Left hindlimb (tissue), 1 donor: ENCODE measurements around the gene TTI1.

Experiments used
- DNase-seq: peaks from one replicate; pipeline ENCODE4 v3.0.0-alpha.2; 2018

Gene TTI1

DNA sequence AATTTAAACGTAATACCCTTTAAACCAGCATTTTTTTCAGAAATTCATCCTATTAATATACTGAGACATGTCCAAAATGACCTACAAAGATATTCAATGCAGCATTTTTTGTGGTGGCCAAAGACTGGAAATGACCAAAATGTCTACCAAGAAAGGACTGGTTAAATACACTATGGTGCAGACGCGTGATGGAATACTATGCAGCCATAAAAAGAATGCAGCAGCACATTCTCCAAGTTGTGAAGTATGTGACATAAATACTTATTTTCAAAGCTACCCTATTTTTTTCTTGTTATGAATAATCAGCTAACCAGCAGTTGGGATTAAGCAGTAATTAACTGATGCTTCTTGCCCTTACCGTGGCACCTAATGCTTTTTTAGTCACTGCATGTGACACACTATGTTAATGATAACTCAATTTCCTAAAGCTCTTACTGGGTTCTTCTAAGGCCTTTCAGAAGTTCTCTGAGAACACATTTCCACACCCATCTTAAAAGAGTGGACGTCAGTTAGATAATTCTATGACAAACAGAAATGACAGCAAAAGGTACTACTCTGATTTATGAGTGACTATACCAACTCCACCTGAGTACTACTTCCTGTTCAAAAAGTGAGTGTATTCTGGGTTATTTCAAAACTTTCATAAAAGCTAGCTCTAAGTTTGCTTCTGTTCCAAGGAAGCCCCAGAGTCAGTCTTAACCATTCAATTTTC lies 24.9 kb downstream of the TTI1 start:
- DNase-seq = no peak

DNA sequence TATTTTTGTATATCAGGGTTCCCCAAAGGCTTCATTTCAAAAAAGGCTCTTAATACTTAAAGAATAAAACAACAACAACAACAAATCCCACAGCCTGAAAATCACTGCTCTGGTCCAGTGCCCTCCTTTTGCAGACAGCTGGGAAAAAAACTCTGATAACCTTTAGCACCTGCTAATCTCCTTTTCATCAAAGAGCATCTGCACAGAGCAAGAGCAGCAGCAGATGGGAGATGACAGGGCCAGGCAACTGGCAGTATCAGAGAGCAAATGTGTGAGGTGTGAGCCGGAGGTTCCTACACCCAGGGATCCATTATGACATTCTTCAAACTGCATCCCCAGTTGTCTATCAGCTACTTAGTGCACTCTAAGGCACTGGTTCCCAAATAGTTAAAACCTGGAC lies 25.7 kb downstream of the TTI1 start:
- no peak for DNase-seq

DNA sequence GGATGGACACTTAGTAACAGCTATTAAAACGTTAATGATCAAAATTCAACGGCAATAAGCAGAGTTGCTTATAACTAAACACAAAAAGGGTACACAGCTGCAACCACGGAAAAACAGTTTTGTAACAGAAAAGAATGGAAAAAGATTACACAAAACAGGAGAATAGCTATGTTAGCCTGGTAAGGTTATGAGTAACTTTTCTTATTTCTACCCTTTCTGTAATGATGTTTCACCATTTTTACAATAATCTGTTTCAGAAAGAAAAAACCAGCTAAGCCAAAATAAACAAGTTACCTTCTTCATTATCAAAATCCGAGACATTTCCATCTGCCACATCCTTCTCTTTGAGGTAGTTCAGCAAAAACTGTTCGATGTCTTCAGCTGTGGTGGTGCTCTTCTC lies 27.4 kb downstream of the TTI1 start:
- DNase-seq = no peak

DNA sequence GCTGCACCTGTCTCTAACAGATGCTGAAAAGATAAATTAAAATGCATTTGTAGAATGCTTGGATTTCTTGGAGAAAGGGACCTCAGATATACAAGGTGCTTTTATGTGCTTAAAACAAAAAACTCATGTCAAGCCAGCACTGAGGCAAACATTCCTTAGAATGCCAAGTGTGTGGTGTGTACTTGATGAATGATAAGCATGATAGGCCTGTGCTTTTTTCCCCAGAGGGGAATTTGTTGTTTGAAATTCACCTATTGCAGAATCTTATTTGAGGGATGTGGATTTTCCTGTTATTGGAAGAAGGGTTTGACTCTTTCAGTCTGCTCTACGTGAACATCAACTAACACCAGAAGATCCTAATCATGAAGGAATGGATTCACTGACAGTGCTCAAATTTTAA lies 28.8 kb downstream of the TTI1 start:
- no peak for DNase-seq

GRCh38 chr20:38002422-38002821 lies 30.8 kb downstream of the TTI1 start:
- no peak for DNase-seq

DNA sequence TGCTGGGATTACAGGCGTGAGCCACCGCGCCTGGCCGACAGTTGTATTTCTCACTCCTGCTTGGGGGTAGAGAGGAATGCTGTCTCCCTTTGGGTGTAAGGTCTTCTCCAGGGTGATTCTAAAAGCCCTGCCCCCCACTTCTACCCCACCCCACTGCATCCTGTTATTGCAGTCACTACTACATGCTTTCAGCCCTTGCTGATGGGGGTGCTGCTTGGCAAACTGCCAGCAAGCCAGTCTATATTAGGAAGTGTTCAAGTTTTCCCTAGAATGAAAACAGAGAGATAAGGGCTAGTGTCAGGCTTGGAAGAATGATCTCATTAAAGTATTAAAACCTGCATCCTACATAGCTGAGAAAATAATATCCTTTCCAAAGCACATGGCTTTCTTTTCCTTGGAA lies 31.3 kb downstream of the TTI1 start:
- DNase-seq = no peak

DNA sequence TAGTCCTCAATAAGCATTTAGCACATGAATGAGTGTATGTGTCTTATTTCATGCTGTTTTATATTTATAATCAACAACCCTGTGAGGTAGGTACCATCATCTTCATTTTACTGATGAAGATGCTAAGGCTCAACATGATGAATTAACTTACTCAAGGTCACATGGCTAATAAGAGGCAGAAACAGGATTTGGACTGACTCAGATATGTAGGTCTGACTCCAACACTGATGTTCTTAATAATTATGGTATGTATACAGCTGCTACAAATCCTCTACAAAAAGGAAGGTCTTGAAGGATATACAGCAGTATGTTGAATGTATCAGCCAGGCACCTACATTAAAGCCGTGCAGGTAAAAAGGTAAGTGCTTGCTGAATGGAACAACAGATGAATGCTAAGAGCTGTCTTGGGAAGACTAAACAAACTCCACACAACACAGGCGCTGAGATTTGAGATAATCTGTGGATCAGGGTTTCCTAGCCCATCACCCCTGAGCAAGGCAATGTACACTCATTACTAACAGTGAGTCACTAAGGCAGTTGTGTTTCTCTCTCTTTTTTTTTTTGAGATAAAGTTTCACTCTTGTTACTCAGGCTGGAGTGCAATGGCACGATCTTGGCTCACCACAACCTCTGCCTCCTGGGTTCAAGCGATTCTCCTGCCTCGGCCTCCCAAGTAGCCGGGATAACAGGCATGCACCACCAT lies 31.9 kb downstream of the TTI1 start:
- no peak for DNase-seq

DNA sequence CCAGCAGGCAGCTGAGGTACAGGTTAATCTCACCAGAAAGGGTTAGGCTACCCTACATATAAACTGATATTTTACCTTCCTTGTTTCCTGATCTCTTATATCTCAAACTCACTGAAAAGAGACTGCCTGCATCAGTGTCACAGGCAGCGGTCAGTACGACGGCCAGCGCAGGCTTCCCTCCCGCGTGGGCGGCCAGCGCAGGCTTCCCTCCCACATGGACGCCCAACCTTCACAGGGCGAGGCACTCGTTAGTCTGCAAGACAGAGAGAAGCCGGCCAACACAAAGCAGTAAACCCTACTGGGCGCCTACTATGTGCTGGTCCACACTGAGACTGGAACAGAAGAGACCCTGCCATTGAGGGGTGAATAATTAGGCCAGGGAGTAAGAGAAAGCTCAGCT lies 33.0 kb downstream of the TTI1 start:
- DNase-seq = no peak

DNA sequence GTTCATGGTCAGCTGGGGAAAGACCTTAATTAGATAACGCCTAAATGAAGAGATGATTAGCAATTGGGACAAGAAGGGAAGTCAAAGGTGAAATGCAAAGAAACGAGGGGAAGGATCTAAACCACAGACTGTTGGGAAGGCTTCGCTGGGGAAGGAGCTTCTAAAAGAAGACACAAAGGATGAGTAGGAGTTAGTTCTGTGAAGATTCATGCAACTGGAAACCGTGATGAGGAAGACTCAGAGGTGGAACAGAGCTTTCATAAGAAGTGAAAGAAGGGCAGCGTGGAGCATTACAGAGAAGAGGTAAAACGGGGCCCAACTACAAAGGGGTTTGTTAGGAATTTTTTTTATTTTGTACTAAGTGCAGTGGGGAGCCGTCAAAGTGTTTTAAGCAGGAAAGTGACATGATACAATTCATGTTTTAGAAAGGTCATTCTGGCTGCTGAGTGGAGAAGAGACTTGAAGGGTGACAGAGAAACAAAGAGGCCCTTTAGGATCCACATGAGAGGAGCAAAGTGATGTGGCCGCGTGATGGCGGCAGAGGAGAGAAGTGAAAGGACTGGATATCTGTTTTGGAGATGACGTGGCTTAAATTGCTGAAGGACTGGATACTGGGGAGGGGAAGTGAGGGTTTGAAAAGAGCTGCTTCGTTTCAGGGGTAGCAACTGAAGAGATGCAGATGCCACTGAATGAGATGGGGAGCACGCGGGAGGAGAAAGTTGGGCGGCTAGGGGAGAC lies 33.6 kb downstream of the TTI1 start:
- DNase-seq = no peak

DNA sequence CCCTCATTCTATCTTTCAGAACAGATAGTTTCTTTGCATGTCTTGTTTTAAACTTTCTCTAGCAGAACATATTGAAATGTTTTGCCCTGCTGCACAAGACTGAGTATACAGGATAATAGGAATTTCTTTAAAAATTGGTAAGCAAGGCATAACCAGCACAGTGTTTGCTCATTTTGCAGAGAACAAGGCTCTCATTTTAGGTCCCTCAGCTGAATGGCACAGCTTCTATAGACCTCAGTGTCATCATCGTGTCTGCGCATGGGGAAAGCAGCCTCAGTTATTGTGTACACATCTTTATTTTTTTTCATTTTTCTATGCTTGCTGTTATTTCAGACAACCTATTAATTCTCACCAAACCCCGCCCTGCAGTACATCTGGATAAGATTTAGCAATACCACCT lies 35.7 kb downstream of the TTI1 start:
- DNase-seq = no peak

DNA sequence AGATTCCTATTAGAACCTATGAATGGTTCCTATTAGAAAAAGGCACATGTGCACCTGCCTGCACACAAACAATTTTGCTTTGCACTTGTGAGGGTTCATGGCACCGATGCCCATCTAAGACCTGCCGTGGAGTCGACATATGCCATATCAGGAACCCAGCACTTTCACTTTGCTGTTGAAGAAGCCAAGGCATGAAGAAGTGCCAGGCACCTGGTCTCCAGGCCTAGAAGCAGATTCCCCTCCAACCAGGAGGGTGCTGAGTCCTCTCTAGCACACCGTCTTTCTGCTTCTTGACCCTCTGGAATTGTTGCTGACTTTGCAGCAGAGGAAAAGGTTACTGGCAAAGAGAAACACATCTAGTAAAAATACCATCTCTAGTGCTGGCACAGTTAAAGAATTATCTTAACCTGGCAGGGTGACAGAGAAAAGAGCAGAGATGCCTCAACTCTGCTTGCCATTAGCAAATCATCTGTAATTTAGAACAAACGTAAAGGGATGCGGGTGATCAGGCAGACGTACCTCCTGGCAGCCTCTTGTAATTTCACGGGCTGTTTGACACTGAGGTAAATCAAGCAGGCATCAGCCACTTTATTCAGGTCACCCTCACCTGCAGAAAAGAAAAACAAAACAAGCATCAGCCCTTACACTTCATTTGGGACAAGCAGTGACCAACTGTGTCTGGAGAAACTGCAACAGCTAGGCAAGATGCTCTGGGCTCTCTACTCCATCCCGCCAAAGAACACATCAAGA lies 37.2 kb downstream of the TTI1 start:
- DNase-seq = no peak

- DNase-seq = no peak
Observed at GRCh38 chr20:37994512-37994911, 38.7 kb downstream of the TTI1 start.

DNA sequence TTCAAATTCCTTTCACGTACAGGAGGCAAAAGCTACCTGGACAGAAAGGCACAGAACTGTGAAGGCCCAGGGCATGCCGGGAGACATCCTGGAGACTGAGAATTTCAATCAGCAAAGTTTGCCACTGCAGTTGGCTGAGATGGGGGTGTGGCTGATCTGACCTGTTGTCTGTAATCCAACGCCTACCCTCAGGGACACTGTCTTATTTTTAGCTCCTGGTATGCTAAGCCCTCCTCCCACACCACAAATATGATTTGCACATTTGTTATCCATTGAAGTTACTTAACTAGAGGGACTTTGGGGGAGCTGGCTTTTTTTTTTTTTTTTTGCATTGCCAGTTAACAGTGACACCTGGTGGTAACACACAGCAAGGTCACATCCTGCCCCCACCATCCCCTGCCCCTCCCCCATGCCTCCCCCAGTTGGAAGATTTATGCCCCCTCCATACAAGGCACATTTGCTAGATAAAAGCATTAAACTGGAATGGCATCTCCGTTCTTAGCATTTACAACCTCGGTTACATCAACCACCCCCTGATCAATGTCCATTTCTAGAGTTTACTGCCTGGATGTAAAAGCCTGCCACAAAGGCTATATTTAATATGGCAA lies 40.4 kb downstream of the TTI1 start:
- DNase-seq = peak; percentile 41

DNA sequence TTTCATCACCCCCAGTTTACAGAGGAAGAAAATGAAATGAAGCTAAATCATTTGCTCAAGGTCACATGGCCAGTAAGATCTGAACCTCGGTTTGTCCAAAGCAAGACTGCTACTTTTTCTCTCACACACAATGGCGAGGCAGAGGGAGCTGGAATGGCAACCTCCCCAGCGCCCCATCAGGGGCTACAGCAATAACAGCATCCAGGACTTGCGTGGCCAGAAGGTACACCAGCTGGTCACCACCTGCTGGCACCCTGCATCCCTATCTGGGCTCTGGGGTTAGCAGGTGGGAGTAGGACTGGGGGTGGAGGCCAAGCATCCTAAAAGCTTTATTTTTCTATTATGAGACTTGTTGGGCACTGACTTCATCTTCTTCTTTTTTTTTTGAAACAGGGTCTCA lies 41.3 kb downstream of the TTI1 start:
- no peak for DNase-seq

DNA sequence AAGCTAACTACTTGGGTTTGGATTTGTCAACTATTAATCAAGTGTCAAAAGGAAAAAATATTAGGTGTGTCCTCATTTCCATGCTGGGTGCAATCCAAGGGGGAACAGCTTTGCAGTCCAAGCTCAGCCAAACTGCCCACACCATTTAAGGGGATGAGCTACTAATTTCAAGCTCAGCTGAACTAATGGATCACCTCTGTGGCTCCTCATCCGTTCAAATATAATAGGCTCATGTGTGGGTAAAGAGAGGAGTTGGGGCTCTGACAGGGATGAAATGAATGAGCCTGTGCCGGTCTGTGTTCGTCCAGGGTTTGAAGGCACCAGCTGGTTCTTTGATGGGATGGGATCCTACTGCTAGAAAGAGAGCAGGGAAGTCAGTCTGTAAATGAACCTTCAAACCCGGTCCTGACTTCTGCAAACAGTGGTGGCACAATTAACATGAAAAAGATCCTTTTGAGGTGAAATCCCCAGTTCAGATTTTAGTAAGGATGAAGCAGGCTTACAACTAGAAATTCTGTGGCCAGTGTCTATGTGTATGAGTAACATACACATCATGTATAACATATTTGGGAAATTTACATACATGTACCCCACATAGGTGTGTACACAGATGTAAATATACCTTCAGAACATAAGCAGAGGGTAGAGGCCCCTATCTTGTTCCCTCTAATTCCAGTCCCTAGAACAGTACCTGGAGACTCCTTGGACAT lies 41.9 kb downstream of the TTI1 start:
- DNase-seq = no peak

DNA sequence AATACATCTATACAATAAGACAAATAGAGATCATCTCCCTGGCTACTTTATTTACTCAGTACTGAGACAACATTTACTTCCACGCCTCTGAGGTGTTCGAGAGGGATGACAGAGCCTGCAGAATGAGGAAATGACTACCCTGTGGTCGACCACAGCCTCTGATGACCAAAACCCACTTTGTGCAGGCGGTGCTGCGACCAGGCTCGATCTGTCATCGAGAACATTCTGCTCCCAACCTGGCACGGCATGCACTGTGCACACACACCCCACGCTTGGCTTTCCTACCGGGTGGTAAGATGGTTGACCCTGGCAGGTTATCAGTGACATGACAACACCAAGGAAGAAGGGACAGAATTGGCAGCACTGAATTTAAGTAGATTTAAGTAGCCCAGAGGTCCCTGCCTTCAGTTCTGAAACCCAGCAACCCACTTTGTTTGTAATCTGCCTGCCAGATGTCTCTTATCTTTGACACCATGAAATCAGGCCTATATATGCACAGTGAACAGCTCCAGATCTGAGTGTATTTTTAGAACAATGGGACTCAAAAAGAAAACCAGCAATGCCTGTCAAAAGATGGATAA lies 42.6 kb downstream of the TTI1 start:
- peak; percentile 39 for DNase-seq

- no peak for DNase-seq
Observed at GRCh38 chr20:37989601-37990295, 43.5 kb downstream of the TTI1 start.

GRCh38 chr20:37988306-37988954 lies 44.8 kb downstream of the TTI1 start:
- DNase-seq = no peak

GRCh38 chr20:37987602-37988290 lies 45.5 kb downstream of the TTI1 start:
- no peak for DNase-seq
